GM18867 (cell line): ENCODE data around the gene MON1B.

Experiments used
- ATAC-seq: cut with Tn5 transposase; IDR thresholded peaks from one replicate; pipeline ENCODE4 v1.9.1; 2021; ENCODE audit warnings: mild to moderate bottlenecking, moderate library complexity; ENCODE audit not compliant: unreplicated experiment

The MON1B gene

DNA sequence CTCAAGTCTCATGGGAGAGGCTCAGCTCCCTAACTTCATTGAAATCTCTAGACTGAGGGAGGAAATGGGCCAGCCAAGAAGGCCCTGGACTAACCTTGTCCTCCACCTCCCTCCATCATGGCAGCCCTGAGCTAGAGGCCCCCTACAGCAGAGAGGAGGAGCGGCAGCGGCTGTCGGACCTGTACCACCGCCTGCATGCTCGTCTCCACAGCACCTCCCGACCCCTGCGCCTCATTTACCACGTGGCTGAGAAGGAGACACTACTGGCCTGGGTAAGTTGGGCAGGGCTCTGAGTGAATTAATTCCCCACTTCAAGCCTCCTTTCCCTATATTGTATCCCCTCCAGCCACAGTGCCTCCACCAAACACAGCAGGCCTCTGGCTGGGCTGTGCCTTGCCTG is 4.4 kb downstream of the MON1B start:
- ATAC-seq = no peak

DNA sequence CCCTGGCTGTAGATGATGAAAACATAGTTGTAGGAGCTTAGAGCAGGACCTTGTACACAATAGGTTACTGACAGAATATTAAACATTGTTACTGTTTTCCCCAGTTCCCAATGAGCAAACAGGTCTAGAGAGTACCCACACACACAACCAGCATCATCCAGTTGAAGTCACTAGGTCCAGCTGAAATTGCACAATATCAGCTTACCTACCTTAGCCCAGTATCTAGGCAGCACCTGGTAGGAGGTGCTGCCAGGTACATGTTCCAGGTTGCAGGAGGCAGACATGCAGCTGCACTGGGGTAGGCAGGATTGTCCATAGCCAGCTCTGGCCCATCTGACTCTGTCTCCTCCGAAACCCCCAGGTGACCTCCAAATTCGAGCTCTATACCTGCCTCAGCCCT is 6.8 kb downstream of the MON1B start:
- ATAC-seq = no peak

DNA sequence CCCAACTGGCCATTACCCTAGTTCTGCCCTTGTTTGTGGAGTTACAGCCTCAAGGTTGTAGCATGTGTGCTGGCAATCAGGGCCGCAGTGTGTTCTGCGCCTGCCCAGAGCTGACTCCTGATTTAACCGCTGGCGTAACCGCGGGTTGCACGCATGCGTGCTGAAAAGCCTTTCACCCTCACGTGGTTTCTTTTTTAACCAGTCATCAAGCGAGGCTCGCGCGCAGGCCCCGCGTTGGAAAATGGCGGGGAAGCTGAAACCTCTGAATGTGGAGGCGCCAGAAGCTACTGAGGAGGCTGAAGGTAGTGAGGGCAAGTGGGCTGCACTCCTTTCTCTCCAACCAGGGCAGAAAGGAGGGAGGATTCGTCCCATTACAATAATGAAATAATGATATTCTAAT is 8.2 kb downstream of the MON1B start, which contains the start of gene SYCE1L:
Gene SYCE1L, plus strand, starts transcription at position 198 of the 400 bp plus-strand sequence. Its CDS starts 44 bp downstream, at position 242.
- ATAC-seq = no peak

DNA sequence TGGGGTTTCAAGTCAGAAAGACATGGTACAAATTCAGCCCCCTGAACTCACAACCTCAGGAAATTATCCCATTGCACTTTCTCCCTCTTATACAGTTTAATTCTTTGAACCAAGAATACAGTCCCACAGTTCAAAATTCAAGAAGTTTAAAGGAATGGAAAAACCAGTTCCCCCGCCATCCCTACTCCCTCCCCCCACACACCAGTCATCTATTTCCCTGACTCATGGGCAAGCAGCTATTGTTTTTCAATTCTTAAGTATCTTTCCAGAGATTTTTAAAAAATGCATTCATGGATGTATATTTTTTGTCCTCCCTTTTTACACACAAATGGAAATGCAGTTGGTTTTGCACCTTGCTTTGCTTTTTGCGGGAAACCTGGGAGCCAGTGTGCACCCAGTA is 15.5 kb downstream of the MON1B start:
- ATAC-seq = no peak

DNA sequence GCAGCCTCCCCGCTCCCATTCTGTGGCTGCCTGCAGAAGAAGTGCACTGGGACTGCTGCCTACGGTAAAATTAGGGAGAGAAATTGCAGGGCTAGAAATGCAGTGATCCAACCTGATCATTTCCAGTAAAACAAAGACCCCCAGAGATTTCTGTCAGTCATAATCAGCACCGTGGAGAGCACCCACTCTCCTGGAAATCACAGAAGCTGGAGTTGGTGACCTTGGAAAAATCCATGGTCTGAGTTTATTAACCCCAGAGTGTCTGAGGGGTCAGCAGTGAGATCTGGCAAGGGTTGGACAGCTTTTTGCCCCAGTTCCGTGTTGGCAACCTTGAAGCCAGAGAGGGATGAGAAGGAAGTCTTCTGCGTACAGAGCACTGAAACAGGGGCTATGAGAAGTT is 16.0 kb downstream of the MON1B start:
- ATAC-seq = no peak

DNA sequence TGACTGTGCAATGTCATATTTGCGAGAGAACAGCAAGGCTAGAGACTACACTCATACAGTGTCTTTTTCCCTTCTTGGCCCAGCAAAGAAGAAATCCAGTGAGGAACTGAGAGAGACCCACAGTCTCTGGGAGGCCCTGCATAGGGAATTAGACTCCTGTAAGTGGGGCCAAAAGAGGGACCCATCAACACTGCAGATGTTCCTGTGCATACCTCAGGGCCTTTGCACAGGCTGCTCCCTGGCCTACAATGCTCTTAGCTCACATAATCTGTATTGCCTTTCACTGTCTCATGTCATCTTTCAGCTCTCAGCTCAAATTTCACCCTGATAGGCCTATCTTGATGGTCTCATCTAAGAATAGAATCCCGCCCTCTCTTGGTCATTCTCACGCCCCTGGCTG is 17.4 kb downstream of the MON1B start:
- no peak for ATAC-seq

DNA sequence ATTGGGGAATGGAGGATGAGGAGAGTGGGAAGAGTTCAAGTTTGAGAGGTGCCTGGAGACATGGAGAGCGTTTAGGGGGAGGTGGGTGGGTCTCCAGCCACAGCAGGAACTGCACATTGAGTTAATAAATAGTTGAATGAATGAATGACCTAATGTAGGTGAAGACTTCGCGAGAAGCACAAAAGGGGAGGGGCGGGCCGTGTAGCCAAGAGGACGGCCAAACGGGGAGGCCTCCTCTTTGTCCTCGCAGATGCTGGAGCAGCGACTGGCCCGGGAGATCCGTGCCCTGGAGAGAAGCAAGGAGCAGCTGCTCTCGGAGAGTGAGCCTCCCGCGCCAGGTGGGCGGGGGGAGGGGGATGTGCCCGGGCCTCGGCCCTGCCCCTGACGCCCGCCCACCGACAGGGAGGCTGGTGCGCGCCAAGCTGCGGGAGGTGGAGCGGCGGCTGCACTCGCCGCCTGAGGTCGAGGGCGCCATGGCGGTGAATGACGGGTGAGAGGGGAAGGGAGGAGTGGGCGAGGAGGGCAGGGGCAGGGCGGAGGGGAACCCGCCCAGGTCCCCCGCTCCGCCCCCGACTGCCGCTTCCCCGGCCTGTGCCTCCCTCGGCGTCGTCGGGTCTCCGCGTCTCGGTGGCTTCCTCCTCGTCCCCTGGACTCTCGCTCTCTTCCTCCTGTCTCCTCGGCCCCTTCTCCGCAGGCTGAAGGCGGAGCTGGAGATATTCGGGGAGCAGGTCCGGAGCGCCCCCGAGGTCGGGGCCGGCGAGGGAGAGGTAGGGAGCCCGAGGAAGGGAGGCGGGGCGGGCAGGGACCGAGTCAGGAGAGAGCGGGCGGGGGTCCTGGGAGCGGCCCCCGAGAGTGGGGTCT is 21.1 kb downstream of the MON1B start:
- peak; percentile 68 for ATAC-seq

DNA sequence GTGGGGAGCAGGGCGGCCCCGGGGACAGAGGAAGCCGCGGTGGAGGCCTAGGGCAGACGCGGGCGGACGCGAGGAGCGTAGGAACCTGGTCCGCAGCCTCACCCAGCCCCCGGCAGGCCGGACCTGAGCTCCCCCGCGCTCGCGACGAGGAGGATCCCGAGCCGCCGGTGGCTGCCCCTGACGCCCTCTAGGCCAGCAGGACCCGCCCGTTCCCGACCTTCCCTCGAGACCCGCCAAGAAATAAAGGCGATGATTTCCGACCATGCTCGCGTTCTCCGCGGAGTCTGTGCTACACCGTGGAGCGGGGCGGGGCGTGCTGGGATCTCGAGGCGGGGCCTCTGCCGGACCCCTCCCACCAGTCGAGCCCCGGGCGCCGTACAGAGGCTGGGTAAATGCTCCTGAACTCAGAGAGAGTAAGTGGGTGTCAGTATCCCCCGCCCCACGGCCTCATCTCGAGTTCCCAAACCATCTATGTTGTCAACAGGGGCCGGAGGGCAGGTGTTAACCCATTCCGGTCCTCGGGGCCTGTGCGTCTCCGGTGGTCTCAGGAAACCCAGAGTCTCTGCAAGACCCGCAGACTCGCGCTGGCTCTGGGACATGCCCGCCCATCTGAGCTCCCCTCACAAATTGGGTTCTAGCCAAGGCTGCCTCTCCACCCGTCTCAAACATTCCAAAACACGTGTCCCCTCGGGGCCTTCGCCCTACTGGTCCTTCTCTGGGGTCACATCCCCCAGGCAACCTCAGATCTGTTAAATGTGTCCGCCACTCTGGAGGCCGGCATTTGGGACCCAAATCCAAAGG is 22.0 kb downstream of the MON1B start:
- peak; percentile 67 for ATAC-seq

DNA sequence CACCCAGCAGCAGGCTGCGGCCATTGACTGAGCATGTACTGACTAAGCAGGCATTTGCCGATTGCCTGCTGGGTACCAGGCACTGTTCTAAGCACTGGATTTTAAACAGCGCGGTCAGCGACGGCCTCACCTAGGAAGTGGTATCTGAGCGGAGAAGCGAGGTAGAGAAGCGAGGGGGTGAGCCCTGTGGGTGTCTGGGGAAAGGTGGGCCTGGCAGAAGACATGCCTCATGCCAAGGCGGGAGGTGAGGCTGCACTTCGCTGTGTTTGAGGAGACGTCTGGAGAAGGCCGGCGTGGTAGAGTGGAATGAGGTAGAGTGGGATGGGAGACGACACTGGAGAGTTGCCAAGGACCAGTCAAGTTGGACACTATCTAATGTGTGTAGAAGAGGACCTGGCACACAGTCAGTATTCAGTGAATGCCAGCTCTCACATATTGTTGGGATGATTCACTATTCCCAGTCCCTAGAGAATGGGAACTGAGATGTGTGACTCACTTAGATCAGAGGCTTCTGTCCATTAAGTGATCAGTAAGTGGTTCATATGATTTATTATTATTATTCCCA is 22.6 kb downstream of the MON1B start:
- ATAC-seq = no peak

GRCh38 chr16:77214411-77215138 is 23.6 kb downstream of the MON1B start:
- ATAC-seq = no peak

GRCh38 chr16:77219437-77219836 is 28.4 kb downstream of the MON1B start:
- ATAC-seq = no peak

DNA sequence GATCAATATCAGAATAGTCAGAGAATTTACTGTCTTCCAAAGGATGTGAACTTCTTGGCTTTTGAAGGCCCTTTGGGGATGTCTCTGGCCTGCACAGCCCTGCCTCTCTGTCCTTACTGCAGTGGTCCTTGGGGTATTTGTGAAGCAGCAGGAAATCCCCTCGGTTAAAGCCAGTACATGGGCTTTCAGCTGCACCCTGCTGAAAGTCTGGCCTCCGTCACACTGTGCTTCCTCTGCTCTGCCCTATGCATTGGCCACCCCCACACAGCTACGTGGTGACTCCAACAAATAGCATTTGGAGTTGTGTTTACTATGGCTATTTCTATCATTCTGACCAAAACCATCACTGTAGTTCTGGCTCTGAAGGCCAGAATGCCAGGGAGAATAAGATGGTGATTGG is 29.4 kb downstream of the MON1B start:
- ATAC-seq = no peak

GRCh38 chr16:77221482-77221881 is 30.5 kb downstream of the MON1B start:
- no peak for ATAC-seq

- ATAC-seq = no peak
These were observed 32.2 kb downstream of the MON1B start for GRCh38 chr16:77223184-77223583.

GRCh38 chr16:77225182-77225581 is 34.2 kb downstream of the MON1B start:
- no peak for ATAC-seq

DNA sequence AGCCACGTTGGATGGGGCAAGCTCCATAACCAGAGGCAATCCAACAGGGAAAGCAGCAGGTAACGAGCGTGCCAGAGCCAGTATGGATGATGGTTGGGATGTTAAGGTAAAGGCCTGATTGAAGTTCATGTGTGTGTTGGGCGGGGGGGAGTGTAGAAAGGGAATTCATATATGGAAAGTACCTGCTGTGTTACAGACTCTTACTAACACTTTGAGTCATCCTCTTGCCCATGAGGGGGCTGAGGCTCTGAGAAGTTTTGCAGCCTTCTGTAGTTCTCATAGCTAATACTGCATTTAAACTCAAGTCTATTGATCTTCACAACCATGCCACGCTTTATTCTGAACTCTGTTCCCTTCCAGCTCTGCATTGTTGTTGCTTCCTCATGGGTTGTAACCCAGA is 36.8 kb downstream of the MON1B start:
- peak; percentile 77 for ATAC-seq

DNA sequence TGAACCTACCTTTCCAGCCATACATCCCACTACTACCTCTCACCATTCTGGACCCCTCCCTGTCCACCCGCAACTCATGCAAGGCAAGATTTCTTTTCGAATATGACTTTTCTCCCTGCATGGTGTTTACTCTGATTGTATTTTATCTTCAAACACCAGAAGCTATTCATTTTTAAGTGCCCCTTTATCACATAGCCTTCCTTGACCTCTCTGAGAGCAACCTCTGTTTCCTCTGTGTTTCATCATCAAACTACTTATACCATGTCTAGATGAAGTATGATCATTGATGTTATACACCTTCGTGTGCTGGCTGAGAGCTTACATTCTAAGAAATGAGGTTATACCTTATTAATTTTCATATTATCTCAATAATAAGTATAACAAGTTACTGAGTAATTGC is 40.1 kb downstream of the MON1B start:
- no peak for ATAC-seq

- no peak for ATAC-seq
These were observed 43.0 kb downstream of the MON1B start for GRCh38 chr16:77233799-77234519.

DNA sequence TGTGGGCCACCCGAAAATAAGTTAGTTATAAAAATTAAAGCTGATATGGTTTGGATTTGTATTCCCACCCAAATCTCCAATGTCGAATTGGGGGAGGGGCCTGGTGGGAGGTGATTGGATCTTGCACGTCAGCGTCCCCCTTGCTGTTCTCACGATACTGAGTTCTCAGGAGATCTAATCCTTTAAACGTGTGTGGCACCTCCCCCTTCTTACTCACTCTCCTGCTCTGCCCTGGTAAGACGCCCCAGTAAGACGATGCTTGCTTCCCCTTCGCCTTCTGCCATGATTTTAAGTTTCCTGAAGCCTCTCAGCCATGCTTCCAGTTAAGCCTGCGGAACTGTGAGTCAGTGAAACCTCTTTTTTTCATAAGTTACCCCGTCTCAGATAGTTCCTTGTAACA is 43.6 kb downstream of the MON1B start:
- no peak for ATAC-seq

- ATAC-seq = peak; percentile 98
These were observed 45.1 kb downstream of the MON1B start for GRCh38 chr16:77236063-77236511.
